Medulla oblongata (tissue), 1 donor: ENCODE measurements around the gene LRCH4.
"Not testable (repeated sequence)": the region's sequence is repeated elsewhere in the genome, so short reads cannot be mapped to it uniquely, and the experiment has no call there.

Experiments used
- DNase-seq: peaks from one replicate; pipeline ENCODE4 v3.0.0-alpha.2; 2015; ENCODE audit errors: extremely low spot score

The LRCH4 gene

DNA sequence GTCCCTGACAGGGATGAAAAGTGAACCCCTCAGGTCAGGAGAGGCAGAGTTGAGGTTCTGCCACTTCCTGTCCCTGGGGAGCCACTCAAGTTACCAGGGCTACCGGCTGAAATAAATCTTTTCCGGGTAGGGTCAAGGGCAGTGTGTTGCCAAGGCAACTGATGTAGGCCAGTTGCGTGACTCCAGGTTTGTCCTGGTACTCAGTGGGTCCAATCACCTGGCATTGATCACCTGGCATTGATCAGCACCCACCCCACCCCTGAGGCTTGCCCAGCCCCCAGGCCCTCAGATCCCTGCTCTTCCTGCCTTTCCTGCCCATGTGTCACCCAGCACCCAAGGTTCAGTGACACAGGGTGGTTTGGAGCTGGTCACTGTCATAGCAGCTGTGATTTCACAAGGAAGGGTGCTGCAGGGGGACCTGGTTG is 18.2 kb downstream of the LRCH4 start:
- DNase-seq = no peak

DNA sequence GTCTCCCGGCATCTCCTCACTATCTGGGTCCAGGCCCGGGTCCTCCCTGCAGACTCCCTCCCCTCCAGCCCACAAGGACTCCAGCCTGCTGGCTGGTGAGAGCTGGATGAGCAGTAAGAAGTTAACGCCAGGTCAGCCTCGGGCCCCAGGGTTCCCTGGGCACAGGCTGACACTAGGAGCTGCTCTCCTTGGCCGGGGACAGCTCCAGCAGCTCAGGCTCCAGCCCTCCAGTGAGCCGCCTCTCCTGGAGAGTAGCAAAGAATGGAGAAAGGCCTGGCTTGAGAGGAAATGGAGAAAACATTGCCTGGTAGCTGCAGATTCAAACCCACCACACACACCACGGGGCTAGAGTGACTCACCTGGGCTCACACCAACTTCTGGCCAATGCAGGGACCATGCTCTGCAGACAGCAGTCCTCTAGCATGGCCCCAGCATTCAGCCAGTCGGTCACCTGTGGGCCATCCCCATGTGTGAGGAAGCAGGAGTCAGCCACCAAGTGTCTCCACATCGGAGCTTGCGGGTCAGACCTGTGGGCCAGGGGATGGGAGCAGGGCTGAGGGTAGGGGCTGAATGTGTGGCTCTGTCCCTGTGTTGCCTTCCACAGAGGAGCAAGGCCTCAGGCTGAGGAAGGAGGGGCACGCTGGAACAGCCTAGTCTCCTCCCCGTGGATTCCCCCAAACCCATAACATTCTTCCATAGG is 18.7 kb downstream of the LRCH4 start:
- no peak for DNase-seq

DNA sequence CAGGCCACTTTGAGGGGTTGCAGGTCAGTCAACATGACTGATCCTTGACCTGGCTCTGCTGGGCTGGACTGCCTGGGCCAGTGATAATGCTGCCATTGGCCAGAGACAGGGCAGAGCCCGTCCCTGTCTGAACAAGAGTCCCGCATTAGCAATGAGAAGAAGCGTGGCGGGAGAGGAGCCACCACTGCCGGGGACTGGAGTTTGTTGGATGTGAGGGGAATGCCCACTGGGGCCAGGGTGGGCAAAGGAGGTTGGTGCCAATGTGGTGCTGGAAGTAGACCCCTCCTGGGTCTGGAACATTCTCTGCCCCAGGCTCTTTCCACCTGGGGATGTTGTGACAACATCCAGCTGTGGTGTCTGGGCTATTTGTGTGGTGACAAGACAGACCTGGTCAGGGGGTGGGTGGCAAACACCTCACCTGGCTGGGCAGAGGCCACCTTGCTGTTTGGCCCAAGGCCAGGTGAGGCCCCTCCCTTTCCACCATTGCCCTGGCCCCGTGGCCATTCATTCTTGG is 19.9 kb downstream of the LRCH4 start:
- DNase-seq = no peak

DNA sequence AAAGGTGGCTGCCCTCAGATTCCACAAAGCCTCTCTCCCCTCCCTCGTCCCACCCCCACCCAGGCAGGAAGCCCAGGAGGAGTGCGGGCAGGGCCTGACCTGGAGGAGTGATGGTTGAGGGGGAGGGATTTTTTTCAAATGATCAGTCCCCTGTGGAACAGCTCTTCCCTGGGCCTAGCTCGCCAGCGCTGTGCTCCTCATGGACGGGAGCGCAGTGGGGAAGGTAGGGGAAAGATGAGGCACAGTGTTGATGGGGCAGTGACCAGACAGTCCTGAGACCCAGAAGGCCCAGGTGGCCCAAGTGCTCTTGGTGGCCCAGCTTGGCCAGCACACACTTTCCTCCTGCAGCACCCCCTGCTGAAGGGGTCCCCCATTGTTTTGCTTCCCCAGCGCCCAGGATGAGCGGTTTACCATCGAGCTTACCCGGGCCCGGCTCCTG is 20.8 kb downstream of the LRCH4 start:
- no peak for DNase-seq

DNA sequence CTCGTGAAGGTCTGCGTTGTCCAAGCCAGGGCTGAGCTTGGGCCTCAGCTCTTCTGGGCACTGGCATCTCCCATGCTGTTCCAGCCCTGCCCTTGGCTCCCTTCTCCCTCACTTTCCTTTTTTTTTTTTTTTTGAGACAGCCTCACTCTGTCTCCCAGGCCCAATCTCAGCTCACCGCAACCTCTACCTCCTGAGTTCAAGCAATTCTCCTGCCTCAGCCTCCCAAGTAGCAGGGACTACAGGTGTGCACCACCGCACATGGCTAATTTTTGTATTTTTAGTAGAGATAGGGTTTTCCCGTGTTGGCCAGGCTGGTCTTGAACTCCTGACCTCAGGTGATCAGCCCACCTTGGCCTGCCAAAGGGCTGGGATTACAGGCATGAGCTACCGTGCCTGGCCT is 21.5 kb downstream of the LRCH4 start:
- not testable (repeated sequence) for DNase-seq

DNA sequence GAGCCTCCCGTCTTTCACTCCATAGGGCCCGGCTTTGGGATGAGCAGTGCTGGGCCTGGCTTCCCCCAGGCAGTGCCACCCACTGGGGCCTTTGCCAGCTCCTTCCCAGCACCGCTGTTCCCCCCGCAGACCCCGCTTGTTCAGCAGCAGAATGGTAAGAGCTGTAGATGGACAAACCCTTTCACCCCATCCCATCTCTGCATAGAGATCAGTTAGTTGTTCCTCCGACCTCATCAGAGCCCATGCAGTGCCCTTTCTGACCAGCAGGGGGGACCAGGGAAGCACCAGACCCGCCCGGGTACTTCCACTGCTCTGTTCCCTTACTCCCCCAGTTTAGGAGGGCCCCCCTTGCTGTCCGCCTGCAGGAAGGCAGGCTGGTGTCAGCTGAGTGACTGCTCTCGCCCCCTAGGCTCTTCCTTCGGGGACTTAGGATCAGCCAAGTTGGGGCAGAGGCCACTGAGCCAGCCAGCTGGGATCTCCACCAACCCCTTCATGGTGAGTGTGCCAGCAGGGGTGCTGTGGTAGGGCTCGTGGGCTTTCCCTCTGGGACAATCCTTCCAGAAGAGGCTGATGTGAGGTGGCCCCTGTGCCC is 22.0 kb downstream of the LRCH4 start:
- peak; percentile 79 for DNase-seq

DNA sequence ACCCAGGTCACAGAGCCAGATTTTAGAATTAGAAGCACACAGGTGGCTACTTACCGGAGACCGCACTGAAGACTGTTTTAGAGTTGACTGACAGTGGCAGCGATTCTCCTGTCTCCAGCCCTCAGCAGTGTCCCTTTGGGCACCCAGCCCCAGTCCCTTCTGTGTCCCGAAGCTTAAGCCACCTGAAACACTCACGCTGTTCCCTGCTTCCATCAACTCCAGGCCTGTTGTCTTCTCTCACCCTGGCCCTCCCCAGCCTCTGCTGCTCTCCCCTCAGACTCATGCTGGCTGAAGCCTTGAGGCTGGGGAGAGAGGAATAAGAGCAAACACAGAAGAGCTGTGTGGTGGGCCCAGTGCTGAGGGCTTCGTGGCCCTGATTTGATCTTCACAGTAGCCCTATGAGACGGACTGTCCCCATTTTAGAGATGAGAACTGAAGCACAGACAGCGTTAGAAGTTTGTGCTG is 22.8 kb downstream of the LRCH4 start:
- DNase-seq = no peak

DNA sequence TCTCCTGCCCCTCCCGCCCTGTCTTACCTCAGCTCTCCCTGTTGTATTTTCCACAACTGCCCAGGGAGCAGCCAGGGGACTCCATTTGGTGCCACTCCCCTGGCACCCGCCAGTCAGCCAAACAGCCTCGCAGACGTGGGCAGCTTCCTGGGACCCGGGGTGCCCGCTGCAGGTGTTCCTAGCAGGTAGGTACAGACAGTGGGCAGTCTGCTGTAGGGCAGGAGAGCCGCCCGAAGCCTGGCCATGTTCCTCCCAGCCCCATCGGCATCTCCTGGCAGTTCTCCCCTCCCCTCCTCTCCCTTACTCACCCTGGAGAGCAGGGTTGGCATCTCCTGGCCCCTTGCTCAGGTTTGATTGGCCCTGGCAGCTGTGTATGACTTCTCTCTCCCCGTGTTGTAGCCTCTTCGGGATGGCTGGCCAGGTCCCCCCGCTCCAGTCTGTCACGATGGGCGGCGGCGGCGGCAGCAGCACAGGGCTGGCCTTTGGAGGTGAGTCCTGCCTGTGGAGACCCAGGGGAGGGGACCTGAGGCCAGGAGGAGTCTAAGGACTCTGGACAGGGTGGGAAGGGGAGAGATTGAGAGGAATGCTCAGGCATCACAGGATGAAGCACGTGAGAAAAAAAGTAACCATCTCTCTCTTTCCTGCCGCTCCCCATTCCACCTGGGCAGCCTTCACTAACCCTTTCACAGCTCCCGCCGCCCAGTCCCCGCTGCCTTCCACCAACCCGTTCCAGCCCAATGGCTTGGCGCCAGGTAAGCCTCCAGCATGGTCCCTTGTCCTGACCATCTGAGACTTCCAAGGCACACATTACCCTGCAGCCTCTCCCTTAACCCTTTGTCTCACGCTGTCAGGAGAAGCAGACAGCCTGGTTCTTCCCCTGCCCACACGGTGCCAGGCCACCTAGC is 23.5 kb downstream of the LRCH4 start:
- DNase-seq = no peak

DNA sequence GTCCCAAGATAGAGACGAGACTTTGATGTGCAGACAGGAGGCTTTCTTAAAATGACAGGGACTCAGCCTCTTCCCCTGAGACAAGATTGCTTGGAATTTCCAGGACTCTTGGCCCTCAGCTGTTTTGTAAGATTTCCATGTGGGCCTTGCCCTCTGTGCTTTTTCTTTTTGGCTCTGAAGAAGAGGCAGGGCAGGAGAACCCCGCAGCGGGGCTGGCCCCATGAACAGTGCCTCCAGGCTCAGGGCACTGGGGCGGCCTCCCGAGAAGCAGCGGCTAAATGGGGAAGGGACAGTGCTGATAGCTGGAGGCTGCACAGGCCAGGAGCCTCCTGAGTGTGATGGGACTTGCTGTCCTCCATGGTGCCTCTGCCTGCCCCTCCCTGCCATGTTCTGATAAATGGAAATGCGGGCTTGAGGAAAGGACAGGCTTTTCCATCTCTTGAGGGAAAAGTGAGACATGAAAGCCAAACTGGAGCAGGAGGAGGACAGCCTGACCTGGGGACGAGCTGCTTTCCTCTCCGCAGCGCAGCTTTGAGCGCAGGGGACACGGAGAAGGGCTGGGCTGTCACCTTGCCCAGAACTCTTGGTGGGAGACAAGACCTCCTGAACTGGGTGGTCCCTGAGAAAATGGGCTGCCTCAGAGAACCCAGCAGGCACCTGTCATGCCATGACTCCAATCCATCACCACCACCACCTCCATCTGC is 24.3 kb downstream of the LRCH4 start:
- DNase-seq = no peak

DNA sequence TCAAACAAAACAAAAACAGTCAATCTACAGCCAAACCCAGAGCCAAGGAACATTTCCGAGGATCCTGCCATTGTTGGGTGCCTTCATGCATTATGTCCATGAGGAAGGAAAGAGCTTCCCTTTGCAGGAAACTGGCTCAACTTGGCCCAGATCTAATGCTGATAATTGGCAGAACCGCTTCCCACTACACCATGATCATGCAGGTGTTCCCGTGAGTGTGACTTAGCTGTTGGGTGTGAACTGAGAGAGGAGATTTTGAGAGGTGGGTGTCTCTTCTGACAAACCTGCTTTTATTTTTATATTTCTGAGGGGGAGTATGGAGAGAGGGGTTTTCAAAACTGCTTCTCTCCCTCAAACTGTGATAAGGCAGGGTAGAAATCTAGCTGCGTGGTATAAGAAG is 26.8 kb downstream of the LRCH4 start:
- no peak for DNase-seq

DNA sequence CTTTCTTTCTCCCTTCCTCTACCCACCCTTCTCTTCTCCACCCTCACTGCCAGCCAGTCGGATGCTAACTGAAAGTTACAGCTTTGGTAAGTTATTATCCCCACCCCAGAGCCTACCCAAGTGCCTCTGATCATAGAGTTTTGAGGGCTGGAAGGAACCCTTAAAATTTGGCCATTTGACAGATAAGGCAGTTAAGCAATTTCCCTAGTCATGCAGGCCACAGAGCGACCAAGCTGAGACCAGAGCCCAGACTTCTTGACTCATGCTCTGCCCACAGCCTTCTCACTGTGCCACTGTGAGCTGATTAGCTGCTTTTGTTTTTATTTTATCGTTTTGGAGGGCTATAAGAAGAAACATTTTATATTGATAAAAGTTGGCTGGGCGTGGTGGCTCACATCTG is 29.4 kb downstream of the LRCH4 start:
- no peak for DNase-seq

DNA sequence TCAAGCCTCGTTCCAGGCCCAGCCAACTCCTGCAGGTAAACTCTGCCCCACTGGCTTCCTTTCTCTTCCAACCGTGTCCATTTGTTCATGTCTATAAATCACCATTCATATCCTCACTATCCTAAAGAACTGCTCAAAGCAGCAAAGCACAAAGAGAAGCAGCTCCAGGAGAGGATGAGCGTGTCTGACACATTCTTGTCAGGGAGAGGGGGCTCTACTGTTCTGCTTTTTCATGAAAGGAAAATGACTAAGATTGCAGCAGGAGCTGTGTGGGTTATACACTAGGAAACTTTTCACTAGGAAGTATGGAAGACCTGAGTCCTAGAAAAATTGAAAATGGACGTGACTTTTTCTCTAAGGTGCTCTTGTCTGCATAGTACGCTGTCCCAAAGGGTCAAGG is 30.2 kb downstream of the LRCH4 start:
- no peak for DNase-seq

DNA sequence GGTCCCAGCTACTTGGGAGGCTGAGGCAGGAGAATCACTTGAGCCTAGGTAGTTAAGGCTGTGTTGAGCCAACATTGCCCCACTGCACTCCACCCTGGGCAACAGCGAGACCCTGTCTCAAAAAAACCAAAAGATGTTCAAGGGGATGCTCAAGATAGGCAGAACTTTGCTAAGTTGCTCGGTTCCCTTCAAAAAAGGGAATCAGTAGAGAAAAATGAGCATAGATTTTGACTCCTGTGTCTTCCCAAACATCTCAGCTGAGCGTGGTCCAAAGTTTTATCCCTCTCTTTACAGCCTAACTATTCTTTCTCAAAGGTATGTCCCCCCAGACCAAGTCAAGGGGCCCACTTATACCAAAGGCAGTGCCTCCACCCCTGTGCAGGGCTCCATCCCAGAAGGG is 32.9 kb downstream of the LRCH4 start:
- DNase-seq = no peak

DNA sequence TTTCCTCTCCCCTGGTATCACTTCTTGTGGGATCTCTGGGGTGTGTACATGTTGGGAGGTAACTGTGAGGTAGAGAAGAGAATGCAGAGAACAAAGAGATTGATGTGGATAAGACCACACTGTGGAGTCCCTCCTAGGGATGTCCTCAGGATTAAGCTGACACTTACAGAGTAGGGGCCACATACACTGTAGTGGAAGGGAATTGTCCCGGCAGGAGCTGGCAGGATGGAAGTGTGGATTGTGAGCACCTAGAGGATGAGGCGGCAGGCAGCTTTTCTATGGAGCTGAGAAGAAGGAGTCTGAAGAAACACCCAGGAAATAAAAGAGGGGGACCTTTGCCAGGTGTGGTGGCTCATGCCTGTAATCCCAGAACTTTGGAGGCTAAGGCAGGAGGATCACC is 33.4 kb downstream of the LRCH4 start:
- no peak for DNase-seq

DNA sequence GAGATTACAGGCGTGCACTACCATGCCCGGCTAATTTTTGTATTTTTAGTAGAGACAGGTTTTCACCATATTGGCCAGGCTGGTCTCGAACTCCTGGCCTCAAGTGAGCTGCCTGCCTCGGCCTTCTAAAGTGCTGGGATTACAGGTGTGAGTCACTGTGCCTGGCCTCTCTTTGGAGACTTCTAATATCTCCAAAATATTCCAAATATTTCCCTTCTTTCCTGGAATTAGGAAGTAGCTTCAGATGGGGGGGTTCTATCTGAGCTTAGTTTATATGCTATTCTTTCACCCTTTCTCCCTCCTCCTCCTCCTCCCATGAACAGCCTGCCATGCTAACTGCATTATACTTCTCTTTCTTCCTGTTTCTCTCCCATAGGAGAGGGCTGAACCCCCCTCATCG is 37.5 kb downstream of the LRCH4 start:
- not testable (repeated sequence) for DNase-seq

DNA sequence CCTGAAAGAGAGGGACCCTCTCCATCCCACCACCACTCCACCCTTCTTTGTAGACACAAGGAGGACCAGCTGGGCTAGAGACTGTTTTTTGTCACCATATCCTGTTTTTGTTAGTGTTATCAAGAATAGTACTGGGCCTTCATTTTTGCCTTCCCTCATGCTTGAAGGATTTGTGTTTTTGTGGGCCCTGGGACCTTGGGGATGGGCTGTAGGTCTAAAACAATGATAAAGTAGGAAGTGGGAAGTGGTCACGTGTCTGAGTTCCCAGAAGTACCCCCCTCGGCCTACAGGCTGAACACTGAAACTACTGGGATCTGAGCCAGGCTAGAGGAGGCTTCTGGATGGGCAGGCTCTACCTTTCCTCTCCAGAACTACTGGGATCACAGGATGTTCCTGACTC is 38.1 kb downstream of the LRCH4 start:
- peak; percentile 52 for DNase-seq

DNA sequence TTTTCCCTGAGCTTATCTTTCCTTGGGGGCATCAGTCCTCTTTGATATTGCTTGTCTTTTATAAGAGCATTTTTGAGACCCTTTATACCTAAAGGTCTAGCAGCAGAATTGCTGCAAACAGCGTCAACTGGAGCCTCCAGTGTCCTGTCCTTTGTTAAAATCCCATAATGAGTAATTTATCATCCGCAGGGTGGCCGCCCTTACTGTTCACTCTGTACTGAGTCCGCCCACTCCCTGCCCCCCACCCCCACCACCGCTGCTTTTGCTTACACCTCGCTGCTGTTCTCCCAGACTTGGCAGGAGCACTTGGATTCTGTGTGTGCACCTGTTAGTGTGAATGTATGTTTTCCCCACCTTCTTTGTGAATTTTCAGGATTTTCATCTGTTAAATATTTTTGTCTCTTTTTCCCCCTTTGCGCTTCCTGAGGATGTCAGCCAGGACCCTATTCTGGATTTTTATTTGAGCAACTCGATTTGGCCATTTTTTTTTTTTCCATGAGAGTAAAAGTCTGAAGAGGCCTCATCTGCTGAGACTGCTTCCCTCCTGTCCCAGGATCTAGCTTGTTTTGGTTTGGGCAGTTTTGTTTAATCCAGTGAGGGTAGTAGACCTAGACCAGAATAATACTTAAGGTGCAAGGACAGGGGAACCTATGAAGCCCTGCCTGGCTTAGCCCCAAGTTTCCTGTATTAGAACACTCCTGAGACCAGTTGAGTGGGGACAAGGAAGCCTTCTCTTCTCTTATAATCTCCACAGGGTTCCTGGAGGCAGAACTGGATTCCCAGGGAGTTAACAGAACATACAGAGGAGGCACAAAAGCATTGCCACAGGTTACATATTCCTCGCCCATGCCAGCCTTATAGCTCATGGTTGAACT is 38.8 kb downstream of the LRCH4 start:
- no peak for DNase-seq

DNA sequence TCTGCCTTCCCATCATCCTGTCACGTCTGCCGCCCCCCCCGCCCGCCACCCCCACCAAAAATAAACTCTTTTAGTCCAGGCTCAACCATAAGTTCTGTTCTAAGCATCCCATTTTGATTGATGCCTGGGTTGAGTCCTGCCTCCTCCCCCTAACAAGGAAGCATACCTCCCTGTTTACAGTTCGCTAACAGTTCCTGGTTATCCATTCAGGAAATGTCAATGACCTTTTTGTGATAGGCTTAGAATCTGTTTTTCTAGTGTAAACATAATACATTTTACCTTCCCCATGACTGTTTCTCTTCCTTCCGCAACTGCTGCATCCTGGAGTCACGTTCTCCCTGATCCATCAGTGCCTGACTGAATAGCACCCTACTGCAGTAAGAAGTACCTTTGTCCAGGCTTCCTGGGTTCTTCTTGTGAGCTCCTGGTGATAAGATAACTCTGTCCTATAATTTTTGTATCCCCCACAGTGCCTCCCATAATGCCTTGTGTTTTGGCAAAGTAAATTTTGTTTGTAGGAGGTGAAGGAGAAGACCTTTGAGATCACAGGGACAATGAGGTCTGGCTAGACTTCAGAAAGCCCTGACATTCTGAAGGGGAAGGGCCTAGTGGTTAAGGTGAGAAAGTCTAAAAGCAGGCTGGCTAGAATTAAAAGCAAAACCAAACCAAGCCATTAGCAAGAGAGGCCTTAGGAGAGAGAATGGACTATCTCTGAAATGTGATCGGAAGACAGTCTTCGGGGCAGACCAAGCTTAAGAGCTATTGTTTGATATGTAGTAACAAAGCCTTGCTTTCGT is 39.6 kb downstream of the LRCH4 start:
- DNase-seq = no peak

DNA sequence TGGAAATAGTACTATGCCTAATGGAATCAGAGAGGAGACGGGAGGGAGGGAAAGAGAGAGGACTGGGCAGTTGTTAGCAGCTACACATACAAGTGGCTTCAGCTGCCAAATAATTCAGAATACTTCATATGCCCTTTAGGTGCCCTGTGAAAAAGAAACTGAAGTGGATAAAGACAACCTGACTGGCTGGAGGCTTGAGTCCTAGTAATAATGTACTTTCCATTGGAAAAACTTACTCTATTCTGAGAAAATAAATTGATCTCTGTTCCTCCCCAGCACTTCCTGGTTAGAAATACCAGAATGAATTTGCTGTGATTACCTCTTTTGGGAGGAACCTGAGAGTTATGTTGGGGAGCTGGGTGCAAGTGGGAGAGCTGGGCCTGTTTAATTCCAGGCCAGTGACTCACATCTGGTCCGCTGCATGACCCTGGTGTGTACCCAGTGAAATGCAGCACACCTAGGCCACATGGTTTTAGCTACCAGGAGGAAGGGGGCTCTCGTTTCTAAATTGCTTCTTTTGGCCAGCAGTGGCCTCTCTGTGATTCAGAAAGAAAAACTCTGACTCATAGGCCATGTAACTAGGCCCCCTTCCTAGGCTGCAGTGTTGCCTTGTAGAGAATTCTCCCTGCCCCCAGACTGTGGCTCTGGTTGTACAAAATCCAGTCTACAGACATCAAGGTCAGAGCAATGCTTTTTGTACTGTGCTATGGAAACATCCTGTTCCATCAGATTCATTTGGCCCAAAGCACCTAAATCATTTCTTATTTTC is 40.4 kb downstream of the LRCH4 start:
- peak; percentile 68 for DNase-seq
